Measurements from ENCODE around the gene ESRRA. TPM values are rescaled to one million over a fixed set of nuclear protein-coding genes. Genes with fewer than 3 reads are reported as not detected.

The ESRRA gene
- total RNA-seq, 1 experiment from 2014 or later = 111 TPM

DNA sequence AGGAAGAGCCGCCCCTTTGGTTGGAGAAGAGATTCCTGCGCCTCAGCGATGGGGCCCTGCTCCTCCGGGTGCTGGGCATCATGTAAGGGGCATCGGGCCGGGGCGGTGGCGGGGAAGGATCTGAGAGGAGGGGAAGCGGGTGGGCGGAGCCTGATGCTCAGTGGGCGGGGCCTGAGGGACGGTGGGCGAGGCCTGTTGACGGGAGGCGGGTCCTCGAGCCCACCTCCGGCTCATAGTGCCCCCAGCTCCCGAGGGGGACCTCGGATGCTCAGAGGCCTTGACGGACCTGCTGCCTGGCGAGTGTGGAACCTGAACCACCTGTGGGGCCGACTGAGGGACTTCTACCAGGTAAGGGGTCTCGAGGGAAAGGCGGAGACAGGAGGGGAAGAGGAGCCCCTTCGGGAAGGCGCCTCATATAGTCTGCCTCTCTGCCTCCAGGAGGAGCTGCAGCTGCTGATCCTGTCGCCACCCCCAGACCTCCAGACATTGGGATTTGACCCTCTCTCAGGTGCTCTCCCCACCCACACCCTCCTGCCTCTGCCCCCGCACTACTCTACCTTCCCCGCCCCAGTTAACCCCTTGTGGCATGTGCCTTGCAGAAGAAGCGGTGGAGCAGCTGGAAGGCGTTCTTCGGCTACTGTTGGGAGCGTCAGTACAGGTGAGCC lies 35.5 kb downstream of the ESRRA start:
- ChIA-PET CTCF (interaction anchor here (0.8 kb wide), 1 partner anchor 14 kb away, joined by 3 read pairs; no protein-coding TSS in a partner anchor), POLR2A (ENCODE audit: unreplicated experiment) (no interaction called here)
- Histone ChIP-seq H3K4me3 (ENCODE audit: low read length) (no peak overlapping the region), H3K9me3 (ENCODE audit: low read length) (no peaks in the 10 kb centered on the region), H3K27ac (ENCODE audit: low read length) (no peak overlapping the region), H3K4me1 (ENCODE audit: insufficient read depth, low read length) (peaks cover 6% of the 10 kb centered on the region), H3K9ac (ENCODE audit: low read length) (no peak overlapping the region), H3K4me2 (ENCODE audit: low read length) (no peak overlapping the region), H3K9me2 (replicated peaks; ENCODE audit: low read length) (no peaks in the 10 kb centered on the region), H3K79me2 (ENCODE audit: low read length) (no peaks in the 10 kb centered on the region), H3F3A (ENCODE audit: low read length, unreplicated experiment) (no peaks in the 10 kb centered on the region), H3K27me3 (ENCODE audit: low read length) (no peaks in the 10 kb centered on the region), H2AFZ (ENCODE audit: low read length) (no peak overlapping the region), H4K20me1 (ENCODE audit: low read length) (no peaks in the 10 kb centered on the region), H3K36me3 (ENCODE audit: low read depth, low read length) (no peaks in the 10 kb centered on the region)
- ATAC-seq = no peak
- no peak for DNase-seq
- TF ChIP-seq EZH2 (IDR thresholded peaks at IDR 0.05; ENCODE audit: low read length, unreplicated experiment) = no peak
- TF ChIP-seq EZH2phosphoT487 (IDR thresholded peaks at IDR 0.05; ENCODE audit: borderline replicate concordance, low read length) = no peak
- TF ChIP-seq, protein P1, sequence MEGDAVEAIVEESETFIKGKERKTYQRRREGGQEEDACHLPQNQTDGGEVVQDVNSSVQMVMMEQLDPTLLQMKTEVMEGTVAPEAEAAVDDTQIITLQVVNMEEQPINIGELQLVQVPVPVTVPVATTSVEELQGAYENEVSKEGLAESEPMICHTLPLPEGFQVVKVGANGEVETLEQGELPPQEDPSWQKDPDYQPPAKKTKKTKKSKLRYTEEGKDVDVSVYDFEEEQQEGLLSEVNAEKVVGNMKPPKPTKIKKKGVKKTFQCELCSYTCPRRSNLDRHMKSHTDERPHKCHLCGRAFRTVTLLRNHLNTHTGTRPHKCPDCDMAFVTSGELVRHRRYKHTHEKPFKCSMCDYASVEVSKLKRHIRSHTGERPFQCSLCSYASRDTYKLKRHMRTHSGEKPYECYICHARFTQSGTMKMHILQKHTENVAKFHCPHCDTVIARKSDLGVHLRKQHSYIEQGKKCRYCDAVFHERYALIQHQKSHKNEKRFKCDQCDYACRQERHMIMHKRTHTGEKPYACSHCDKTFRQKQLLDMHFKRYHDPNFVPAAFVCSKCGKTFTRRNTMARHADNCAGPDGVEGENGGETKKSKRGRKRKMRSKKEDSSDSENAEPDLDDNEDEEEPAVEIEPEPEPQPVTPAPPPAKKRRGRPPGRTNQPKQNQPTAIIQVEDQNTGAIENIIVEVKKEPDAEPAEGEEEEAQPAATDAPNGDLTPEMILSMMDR (conservative IDR thresholded peaks at IDR 0.05; ENCODE audit: low read depth, low read length) = no peak
- intact Hi-C loops (cut with micrococcal nuclease) = no loop called here
- BruUV-seq (replicated peaks) = no TSS peak

DNA sequence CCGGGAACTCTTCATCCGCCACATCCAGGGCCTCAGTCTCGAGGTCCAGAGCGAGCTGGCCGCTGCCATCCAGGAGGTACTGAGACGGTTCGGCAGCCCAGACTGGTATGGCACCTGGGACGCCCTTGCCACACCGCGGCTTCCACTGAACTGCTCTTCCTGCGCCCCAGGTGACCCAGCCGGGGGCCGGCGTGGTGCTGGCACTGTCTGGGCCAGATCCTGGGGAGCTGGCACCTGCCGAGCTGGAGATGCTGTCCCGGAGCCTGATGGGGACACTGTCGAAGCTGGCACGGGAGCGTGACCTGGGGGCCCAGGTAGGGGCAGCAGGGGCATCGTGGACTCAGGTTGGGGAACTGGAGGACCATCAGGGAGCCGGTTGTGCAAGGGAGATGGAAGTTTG lies 36.1 kb downstream of the ESRRA start:
- BruUV-seq (replicated peaks) = no TSS peak
- no peaks in the 10 kb centered on the region for H3K9me3 ChIP-seq (ENCODE audit: low read length)
- no peak overlapping the region for H2AFZ ChIP-seq (ENCODE audit: low read length)
- H3K27ac ChIP-seq (ENCODE audit: low read length) = no peak overlapping the region
- no peaks in the 10 kb centered on the region for H3K9me2 ChIP-seq (replicated peaks; ENCODE audit: low read length)
- TF ChIP-seq, protein P1 (conservative IDR thresholded peaks at IDR 0.05; ENCODE audit: low read depth, low read length) = no peak
- TF ChIP-seq EZH2 (IDR thresholded peaks at IDR 0.05; ENCODE audit: low read length, unreplicated experiment) (no peak), EZH2phosphoT487 (IDR thresholded peaks at IDR 0.05; ENCODE audit: borderline replicate concordance, low read length) (no peak)
- no peak overlapping the region for H3K4me3 ChIP-seq (ENCODE audit: low read length)
- H4K20me1 ChIP-seq (ENCODE audit: low read length) = no peaks in the 10 kb centered on the region
- H3K79me2 ChIP-seq (ENCODE audit: low read length) = no peaks in the 10 kb centered on the region
- ChIA-PET CTCF (interaction anchor here (0.8 to 1.4 kb wide), 3 partner anchors 14 to 24 kb away, joined by 3 to 27 read pairs (median 22); partner anchors contain the start of genes PRDX5 and TRMT112), POLR2A (ENCODE audit: unreplicated experiment) (no interaction called here)
- H3K36me3 ChIP-seq (ENCODE audit: low read depth, low read length) = no peaks in the 10 kb centered on the region
- H3K27me3 ChIP-seq (ENCODE audit: low read length) = no peaks in the 10 kb centered on the region
- H3K4me2 ChIP-seq (ENCODE audit: low read length) = no peak overlapping the region
- peaks cover 6% of the 10 kb centered on the region for H3K4me1 ChIP-seq (ENCODE audit: insufficient read depth, low read length)
- no peaks in the 10 kb centered on the region for H3F3A ChIP-seq (ENCODE audit: low read length, unreplicated experiment)
- ATAC-seq (no peak), DNase-seq (no peak)
- no peak overlapping the region for H3K9ac ChIP-seq (ENCODE audit: low read length)
- intact Hi-C loops (cut with micrococcal nuclease) = no loop called here
